Vagina (tissue), 2 donors: ENCODE results near the gene KCNN1. TPM values are rescaled to one million over a fixed set of nuclear protein-coding genes. Genes with fewer than 3 reads are reported as not detected.

ENCODE experiments used
- DNase-seq, 2 donors: peaks; one replicate each; pipeline ENCODE4 v3.0.0-alpha.2; 2017; ENCODE audit errors: extremely low spot score in 2 of 2
- H3K27ac ChIP-seq: fragments of 200-600 bp; sonication (generic); one replicate; pipeline ENCODE4 v1.5.1; 2019
- H3K27me3 ChIP-seq: fragments of 200-600 bp; sonication (generic); one replicate; pipeline ENCODE4 v1.5.1; 2019
- H3K36me3 ChIP-seq, 2 donors: fragments of 200-600 bp; sonication (generic); one replicate each; pipeline ENCODE4 v1.5.1; 2017 to 2019
- H3K4me1 ChIP-seq: fragments of 200-600 bp; sonication (generic); one replicate; pipeline ENCODE4 v1.5.1; 2019
- H3K4me3 ChIP-seq, 2 donors: fragments of 200-600 bp; sonication (generic); 1 replicate in 1 of 2; 2 replicates in 1 of 2; pipeline ENCODE4 v1.5.1; 2016 to 2019
- H3K9me3 ChIP-seq: fragments of 200-600 bp; sonication (generic); one replicate; pipeline ENCODE4 v1.5.1; 2019
- POLR2A ChIP-seq, 2 donors: fragments of 450-650 bp; IDR thresholded peaks; one replicate each; pipeline ENCODE4 v1.6.1; 2017; ENCODE audit warnings: antibody characterized with exemption in 2 of 2, mild to moderate bottlenecking in 2 of 2, moderate library complexity in 2 of 2
- POLR2AphosphoS5 ChIP-seq, 2 donors: sonication (generic); formaldehyde crosslinking; IDR thresholded peaks; one replicate each; pipeline ENCODE4 v1.9.0; 2017; ENCODE audit warnings: antibody characterized with exemption in 2 of 2, mild to moderate bottlenecking in 2 of 2, low read depth in 1 of 2; ENCODE audit not compliant: insufficient read depth in 1 of 2
- intact Hi-C: fragments of 100-400 bp; cut with DNase I; formaldehyde crosslinking; loops from one replicate; pipeline ENCODE4 v1.15.1; 2023
- total RNA-seq: library from RNA; depleted of rRNA; stranded (reverse); fragments of >200 nt; gene quantifications from one replicate; pipeline ENCODE4 v1.2.3, GENCODE V29; 2016
- TF ChIP-seq, protein P1 (sequence below), 3 experiments: fragments of 450-650 bp in 2 of 3; fragments of 200-600 bp in 1 of 3; sonication (generic) in 1 of 3; IDR thresholded peaks; one replicate each; pipeline ENCODE4 v1.5.1; 2017 to 2019; ENCODE audit warnings: antibody characterized with exemption in 3 of 3, mild to moderate bottlenecking in 2 of 3, moderate library complexity in 2 of 3

KCNN1 gene
- total RNA-seq, 1 donor from 2014 or later: 1.5 TPM

DNA sequence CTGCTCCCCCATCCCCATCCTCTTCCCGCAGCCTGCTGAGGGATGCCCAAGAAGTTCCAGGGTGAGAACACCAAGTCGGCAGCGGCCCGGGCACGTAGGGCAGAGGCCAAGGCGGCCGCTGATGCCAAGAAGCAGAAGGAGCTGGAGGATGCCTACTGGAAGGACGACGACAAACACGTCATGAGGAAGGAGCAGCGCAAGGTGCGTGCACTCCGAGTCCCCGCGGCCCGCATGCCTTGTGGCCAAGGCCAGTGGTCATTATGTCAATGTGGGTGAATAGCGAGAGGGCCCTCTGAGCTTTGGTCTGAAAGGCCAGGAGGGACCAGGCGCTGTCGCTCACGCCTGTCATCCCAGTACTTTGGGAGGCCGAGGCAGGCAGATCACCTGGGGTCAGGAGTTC is 30.5 kb upstream of the KCNN1 start:
- H3K4me3 ChIP-seq: no peak overlapping the region
- peaks cover 0 to 16% of the 10 kb centered on the region in 2 donors for H3K36me3 ChIP-seq
- TF ChIP-seq, protein P1, sequence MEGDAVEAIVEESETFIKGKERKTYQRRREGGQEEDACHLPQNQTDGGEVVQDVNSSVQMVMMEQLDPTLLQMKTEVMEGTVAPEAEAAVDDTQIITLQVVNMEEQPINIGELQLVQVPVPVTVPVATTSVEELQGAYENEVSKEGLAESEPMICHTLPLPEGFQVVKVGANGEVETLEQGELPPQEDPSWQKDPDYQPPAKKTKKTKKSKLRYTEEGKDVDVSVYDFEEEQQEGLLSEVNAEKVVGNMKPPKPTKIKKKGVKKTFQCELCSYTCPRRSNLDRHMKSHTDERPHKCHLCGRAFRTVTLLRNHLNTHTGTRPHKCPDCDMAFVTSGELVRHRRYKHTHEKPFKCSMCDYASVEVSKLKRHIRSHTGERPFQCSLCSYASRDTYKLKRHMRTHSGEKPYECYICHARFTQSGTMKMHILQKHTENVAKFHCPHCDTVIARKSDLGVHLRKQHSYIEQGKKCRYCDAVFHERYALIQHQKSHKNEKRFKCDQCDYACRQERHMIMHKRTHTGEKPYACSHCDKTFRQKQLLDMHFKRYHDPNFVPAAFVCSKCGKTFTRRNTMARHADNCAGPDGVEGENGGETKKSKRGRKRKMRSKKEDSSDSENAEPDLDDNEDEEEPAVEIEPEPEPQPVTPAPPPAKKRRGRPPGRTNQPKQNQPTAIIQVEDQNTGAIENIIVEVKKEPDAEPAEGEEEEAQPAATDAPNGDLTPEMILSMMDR (IDR thresholded peaks at IDR 0.05): no peak
- TF ChIP-seq POLR2A (IDR thresholded peaks at IDR 0.05) (no peak), POLR2AphosphoS5 (IDR thresholded peaks at IDR 0.05; ENCODE audit: insufficient read depth in 1 of 2, low read depth in 1 of 2) (no peak)
- H3K27ac ChIP-seq: no peak overlapping the region
- no peak for DNase-seq
- intact Hi-C loops: no loop called here
- no peaks in the 10 kb centered on the region for H3K9me3 ChIP-seq
- H3K27me3 ChIP-seq: no peaks in the 10 kb centered on the region
- H3K4me1 ChIP-seq: peaks cover 25% of the 10 kb centered on the region

DNA sequence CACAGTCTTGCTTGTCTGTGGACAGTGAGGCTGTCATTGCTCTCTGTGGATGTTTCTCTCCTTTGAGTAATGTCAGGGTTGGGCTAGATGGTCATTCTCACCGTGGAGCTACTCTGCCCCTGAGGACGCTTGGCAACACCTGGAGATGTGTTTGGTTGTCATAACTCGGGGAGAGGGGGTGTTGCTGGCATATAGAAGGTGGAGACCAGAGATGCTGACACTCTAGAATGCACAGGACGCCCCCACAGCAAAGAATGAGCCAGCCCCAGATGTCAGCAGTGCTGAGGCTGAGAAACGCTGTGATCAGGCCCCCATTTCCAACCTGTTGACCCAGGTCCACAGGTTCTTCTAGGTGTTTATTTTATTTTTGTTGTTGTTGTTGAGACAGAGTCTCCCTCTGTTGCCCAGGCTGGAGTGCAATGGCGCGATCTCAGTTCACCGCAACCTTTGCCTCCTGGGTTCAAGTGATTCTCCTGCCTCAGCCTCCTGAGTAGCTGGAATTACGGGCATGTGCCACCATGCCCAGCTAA is 29.5 kb upstream of the KCNN1 start:
- Histone ChIP-seq H3K4me1 (peaks cover 15% of the 10 kb centered on the region), H3K9me3 (no peaks in the 10 kb centered on the region), H3K27me3 (no peaks in the 10 kb centered on the region), H3K4me3 (no peak overlapping the region), H3K27ac (no peak overlapping the region), H3K36me3 (peaks cover 0 to 16% of the 10 kb centered on the region in 2 donors)
- intact Hi-C loops: no loop called here
- no peak for DNase-seq
- no peak for TF ChIP-seq POLR2AphosphoS5 (IDR thresholded peaks at IDR 0.05; ENCODE audit: insufficient read depth in 1 of 2, low read depth in 1 of 2)
- TF ChIP-seq, protein P1 (IDR thresholded peaks at IDR 0.05): no peak
- TF ChIP-seq POLR2A (IDR thresholded peaks at IDR 0.05): no peak

DNA sequence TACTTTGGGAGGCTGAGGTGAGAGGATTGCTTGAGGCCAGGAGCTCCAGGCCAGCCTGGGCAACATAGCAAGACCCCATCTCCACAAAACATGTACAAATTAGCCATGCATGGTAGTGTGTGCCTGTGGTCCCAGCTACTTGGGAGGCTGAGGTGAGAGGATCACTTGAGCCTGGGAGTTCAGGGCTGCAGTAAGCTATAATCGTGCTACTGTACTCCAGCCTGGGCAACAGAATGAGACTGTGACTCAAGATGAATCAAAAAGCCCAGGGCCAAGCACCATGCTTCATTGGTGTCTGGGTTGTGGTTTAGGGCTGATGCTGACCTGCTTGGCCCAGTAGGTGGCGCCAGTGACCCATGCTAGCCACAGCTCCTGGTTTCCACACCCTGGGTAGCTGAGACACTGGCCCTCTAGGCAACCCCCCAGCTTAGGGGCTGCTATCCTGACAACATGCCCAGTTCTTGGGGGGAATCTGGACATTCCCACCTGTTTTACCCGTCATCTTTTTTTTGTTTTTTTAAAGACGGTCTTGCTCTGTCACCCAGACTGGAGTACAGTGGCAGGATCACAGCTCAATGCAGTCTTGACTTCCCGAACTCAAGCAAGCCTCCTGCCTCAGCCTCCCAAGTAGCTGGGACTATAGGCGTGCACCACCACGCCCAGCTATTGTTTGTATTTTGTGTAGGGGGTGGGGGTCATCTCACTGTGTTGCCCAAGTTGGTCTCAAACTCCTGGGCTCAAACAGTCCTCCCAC is 28.6 kb upstream of the KCNN1 start:
- Histone ChIP-seq H3K27ac (no peak overlapping the region), H3K4me3 (no peak overlapping the region), H3K9me3 (no peaks in the 10 kb centered on the region), H3K27me3 (no peaks in the 10 kb centered on the region), H3K4me1 (peaks cover 14% of the 10 kb centered on the region), H3K36me3 (peaks cover 0 to 16% of the 10 kb centered on the region in 2 donors)
- TF ChIP-seq POLR2AphosphoS5 (IDR thresholded peaks at IDR 0.05; ENCODE audit: insufficient read depth in 1 of 2, low read depth in 1 of 2): peak in 1 of 2 donors; percentile 69
- TF ChIP-seq POLR2A (IDR thresholded peaks at IDR 0.05): no peak
- TF ChIP-seq, protein P1 (IDR thresholded peaks at IDR 0.05): peak; percentile 63 to 91 (median 85)
- DNase-seq: no peak
- intact Hi-C loops: no loop called here

DNA sequence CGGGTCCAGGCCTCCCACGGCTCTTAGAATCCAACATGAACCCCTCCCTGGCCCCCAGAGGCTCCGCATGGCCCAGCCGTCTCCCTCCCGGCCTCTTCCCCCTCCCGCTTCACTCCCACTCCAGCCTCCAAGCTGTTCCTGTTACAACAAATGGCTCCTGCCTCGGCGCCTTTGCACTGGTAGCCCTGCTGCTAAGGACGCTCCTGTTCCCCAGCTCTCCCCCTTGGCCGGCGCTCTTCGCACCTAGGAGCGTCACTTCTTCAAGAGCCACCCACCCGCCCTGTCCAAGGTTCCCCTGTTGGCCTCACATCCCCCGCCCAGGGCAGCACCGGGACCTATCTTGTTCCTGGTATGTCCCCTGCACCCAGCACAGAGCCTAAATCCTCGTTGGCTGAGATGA is 24.7 kb upstream of the KCNN1 start:
- no peak for DNase-seq
- Histone ChIP-seq H3K4me1 (peaks cover 5% of the 10 kb centered on the region), H3K27me3 (no peaks in the 10 kb centered on the region), H3K9me3 (no peaks in the 10 kb centered on the region), H3K4me3 (no peak overlapping the region), H3K27ac (no peak overlapping the region), H3K36me3 (peaks cover 0 to 16% of the 10 kb centered on the region in 2 donors)
- intact Hi-C loops: loop anchor here (5.0 kb wide), 1 partner anchor 55 kb away; no protein-coding TSS in a partner anchor
- TF ChIP-seq POLR2AphosphoS5 (IDR thresholded peaks at IDR 0.05; ENCODE audit: insufficient read depth in 1 of 2, low read depth in 1 of 2) (no peak), POLR2A (IDR thresholded peaks at IDR 0.05) (no peak)
- TF ChIP-seq, protein P1 (IDR thresholded peaks at IDR 0.05): no peak
